Mesothelial cell of epicardium (in vitro differentiated cells): ENCODE data around the gene ALMS1. TPM values are rescaled to one million over a fixed set of nuclear protein-coding genes. Genes with fewer than 3 reads are reported as not detected.
"Not testable (repeated sequence)": the region's sequence is repeated elsewhere in the genome, so short reads cannot be mapped to it uniquely, and the experiment has no call there.

ENCODE experiments used
- DNase-seq, 2 experiments: peaks; one replicate each; pipeline ENCODE4 v3.0.0; 2021; ENCODE audit warnings: low spot score in 2 of 2; ENCODE audit not compliant: unreplicated experiment in 2 of 2
- H3K27ac Mint-ChIP-seq: 2 replicates; pipeline ENCODE4 v1.8.0; 2021; ENCODE audit warnings: mixed read lengths
- H3K27me3 Mint-ChIP-seq: 2 replicates; pipeline ENCODE4 v1.8.0; 2021; ENCODE audit warnings: low read depth, mixed read lengths
- H3K36me3 Mint-ChIP-seq: 2 replicates; pipeline ENCODE4 v1.8.0; 2021; ENCODE audit warnings: mixed read lengths
- H3K4me1 Mint-ChIP-seq: 2 replicates; pipeline ENCODE4 v1.8.0; 2021; ENCODE audit warnings: mixed read lengths
- H3K4me3 Mint-ChIP-seq: 2 replicates; pipeline ENCODE4 v1.8.0; 2021; ENCODE audit warnings: mild to moderate bottlenecking, moderate library complexity, mixed read lengths
- H3K9me3 Mint-ChIP-seq: 2 replicates; pipeline ENCODE4 v1.8.0; 2021; ENCODE audit warnings: mixed read lengths
- CTCF ChIP-seq: fragments of 200-600 bp; sonication (generic); IDR thresholded peaks from one replicate; pipeline ENCODE4 v1.5.0; 2021; ENCODE audit warnings: antibody characterized with exemption; ENCODE audit not compliant: unreplicated experiment
- total RNA-seq: library from RNA; stranded (reverse); gene quantifications from 3 replicates; pipeline ENCODE4 v1.2.1, GENCODE V29; 2021

ALMS1 gene
- 38.7 to 42.2 TPM (median 40.6 TPM) in 3 replicates for total RNA-seq

GRCh38 chr2:73385504-73386341 is at the start of gene ALMS1:
TSS of gene ALMS1 (plus strand) at chr2:73385836. CDS start at chr2:73385869, 33 bp downstream.
- peaks cover 21% of the 10 kb centered on the region for H3K4me1 Mint-ChIP-seq
- TF ChIP-seq CTCF, result no peak
- H3K9me3 Mint-ChIP-seq, result no peaks in the 10 kb centered on the region
- peaks cover 34% of the 10 kb centered on the region for H3K27me3 Mint-ChIP-seq
- peak within 1 kb of the TSS; percentile 94 for H3K27ac Mint-ChIP-seq
- H3K4me3 Mint-ChIP-seq, result peak within 1 kb of the TSS; percentile 91
- H3K36me3 Mint-ChIP-seq, result no peaks in the 10 kb centered on the region
- DNase-seq, result peak; percentile 65 to 80

GRCh38 chr2:73337828-73338227 is 47.8 kb upstream of the ALMS1 start:
- Mint-ChIP-seq H3K4me3 (no peak overlapping the region), H3K9me3 (peaks cover 17% of the 10 kb centered on the region), H3K4me1 (no peaks in the 10 kb centered on the region), H3K27me3 (peaks cover 39% of the 10 kb centered on the region), H3K36me3 (no peaks in the 10 kb centered on the region), H3K27ac (no peak overlapping the region)
- TF ChIP-seq CTCF, result no peak
- no peak for DNase-seq

- Mint-ChIP-seq H3K36me3 (no peaks in the 10 kb centered on the region), H3K4me1 (no peaks in the 10 kb centered on the region), H3K27me3 (peaks cover 29% of the 10 kb centered on the region), H3K9me3 (peaks cover 6% of the 10 kb centered on the region), H3K4me3 (no peak overlapping the region), H3K27ac (no peak overlapping the region)
- no peak for DNase-seq
- TF ChIP-seq CTCF, result no peak
These were observed 46.4 kb upstream of the ALMS1 start for GRCh38 chr2:73339201-73339600.

- no peak for TF ChIP-seq CTCF
- no peaks in the 10 kb centered on the region for H3K4me1 Mint-ChIP-seq
- H3K27me3 Mint-ChIP-seq, result peaks cover 39% of the 10 kb centered on the region
- H3K27ac Mint-ChIP-seq, result no peak overlapping the region
- no peak for DNase-seq
- H3K36me3 Mint-ChIP-seq, result no peaks in the 10 kb centered on the region
- no peaks in the 10 kb centered on the region for H3K9me3 Mint-ChIP-seq
- H3K4me3 Mint-ChIP-seq, result no peak overlapping the region
These were observed 44.6 kb upstream of the ALMS1 start for GRCh38 chr2:73341039-73341438.

GRCh38 chr2:73343992-73344391 is 41.6 kb upstream of the ALMS1 start:
- Mint-ChIP-seq H3K9me3 (no peaks in the 10 kb centered on the region), H3K36me3 (no peaks in the 10 kb centered on the region), H3K27me3 (peaks cover 47% of the 10 kb centered on the region)

GRCh38 chr2:73344747-73345146 is 40.9 kb upstream of the ALMS1 start:
- DNase-seq, H3K9me3 Mint-ChIP-seq, H3K27ac Mint-ChIP-seq, H3K36me3 Mint-ChIP-seq, H3K4me1 Mint-ChIP-seq, H3K4me3 Mint-ChIP-seq: not testable (repeated sequence)
- H3K27me3 Mint-ChIP-seq, result peaks cover 49% of the 10 kb centered on the region

More at GRCh38 chr2:73343992-73344391, 41.6 kb upstream of the ALMS1 start:
- TF ChIP-seq CTCF, result no peak
- H3K4me1 Mint-ChIP-seq, result no peaks in the 10 kb centered on the region
- no peak for DNase-seq
- H3K27ac Mint-ChIP-seq, result no peak overlapping the region
- H3K4me3 Mint-ChIP-seq, result no peak overlapping the region
